HG03060 (cell line): ENCODE measurements around the gene PPP2R5D.
"Not testable (repeated sequence)": the region's sequence is repeated elsewhere in the genome, so short reads cannot be mapped to it uniquely, and the experiment has no call there.

Experiments used
- ATAC-seq: cut with Tn5 transposase; IDR thresholded peaks from one replicate; pipeline ENCODE4 v1.9.1; 2021; ENCODE audit warnings: low read depth, moderate number of reproducible peaks; ENCODE audit not compliant: unreplicated experiment

Gene PPP2R5D

DNA sequence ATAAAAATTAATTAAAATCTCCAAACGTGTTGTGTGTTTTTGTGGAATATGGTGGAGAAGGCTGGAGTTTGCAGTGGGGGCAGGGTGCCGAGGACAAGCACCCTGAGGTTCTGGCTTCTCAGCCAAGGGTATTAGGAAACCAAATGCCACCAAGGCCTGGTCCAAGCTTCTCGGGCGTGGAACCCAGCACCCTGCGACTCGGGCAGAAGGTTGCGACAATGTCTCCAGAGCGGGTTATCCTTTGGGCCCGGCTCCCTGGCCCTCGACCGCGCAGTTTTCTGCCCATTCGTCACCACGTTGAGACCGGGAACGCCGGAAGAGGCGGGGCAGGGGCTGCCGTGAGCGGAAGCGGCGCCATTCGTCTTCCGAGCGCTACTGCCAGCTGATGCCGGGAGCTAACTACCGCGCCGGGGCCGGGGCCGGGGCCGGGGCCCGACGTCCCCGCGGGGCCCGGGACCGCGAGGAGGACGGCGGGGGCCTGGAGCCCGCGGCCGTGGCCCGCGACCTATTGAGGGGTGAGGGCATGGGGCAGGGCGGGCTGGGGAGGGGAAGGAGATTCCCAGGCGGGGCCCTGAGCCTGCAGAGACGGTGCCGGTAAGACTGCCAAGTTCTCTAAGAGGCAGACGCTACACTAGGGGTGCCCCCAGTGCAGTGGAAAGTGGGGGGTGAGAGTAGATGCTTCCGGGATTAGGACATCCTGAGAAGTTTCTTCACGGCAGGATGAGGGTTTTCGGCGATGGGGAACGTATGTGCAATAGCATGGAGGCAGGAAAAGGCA, 37.1 kb downstream of the PPP2R5D start, which contains the start of gene RRP36:
Gene RRP36, plus strand, starts transcription at position 354 of the 778 bp plus-strand sequence. Its CDS starts 32 bp downstream, at position 386.
- ATAC-seq = no peak

DNA sequence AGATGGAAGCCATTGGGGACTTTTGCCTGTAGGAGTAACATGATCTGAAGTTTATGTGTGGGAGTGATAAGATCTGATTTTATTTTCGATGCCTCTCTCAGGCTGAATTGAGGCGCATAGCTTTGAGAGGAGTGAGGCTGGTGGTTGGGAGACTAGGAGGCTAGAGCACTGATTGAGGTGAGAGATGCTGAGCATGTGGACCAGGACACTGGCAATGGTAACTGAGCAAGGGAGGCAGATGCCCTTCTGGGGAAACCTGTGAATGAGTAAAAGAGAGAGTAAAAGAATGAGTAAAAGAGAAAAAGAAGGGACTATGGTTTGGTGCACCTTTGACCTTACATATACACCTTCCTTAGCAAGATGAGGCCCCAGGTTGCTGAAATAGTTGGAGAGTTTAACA, 40.1 kb downstream of the PPP2R5D start:
- ATAC-seq = no peak

DNA sequence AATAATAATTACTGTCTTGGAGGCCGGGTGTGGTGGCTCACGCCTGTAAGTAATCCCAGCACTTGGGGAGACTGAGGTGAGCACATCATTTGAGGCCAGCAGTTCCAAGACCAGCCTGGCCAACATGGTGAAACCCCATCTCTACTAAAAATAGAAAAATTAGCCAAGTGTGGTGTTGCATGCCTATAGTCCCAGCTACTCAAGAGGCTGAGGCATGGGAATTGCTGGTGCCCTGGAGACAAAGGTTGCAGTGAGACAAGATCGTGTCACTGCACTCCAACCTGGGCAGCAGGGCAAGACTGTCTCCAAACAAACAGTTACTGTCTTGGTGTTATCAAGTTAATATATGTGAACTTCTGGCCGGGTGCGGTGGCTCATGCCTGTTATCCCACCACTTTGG, 42.0 kb downstream of the PPP2R5D start:
- ATAC-seq = no peak

DNA sequence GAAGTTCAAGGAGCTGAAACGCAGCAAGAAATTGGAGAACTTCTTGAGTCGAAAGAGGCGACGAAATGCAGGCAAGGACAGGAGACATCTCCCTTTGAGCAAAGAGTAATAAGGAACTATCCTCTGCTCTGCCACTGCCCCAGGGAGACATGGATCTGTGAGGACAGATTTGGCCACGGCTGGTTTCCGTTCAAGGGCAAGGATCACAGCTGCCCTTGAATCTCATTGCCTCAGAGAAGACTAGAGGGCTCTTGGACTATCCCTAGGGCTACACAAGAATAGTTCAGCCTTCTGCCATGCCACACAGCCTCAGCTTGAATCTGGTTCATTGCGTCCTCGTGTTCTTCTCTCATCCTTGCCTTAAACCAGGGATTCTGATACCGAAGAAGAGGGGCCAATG, 44.8 kb downstream of the PPP2R5D start:
- no peak for ATAC-seq

DNA sequence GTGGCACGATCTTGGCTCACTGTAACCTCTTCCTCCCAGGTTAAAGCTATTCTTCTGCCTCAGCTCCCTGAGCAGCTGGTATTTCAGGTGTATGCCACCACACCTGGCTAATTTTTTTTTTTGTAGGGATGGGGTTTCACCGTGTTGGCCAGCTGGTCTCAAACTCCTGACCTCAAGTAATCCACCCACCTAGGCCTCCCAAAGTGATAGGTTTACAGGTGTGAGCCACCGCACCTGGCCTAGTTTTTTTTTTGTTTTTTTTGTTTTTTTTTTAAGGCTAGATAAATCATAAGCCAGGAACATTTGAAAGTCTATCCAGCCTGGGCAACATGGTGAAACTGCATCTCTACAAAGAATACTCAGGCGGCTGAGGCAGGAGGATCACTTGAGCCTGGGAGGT, 48.0 kb downstream of the PPP2R5D start:
- no peak for ATAC-seq

DNA sequence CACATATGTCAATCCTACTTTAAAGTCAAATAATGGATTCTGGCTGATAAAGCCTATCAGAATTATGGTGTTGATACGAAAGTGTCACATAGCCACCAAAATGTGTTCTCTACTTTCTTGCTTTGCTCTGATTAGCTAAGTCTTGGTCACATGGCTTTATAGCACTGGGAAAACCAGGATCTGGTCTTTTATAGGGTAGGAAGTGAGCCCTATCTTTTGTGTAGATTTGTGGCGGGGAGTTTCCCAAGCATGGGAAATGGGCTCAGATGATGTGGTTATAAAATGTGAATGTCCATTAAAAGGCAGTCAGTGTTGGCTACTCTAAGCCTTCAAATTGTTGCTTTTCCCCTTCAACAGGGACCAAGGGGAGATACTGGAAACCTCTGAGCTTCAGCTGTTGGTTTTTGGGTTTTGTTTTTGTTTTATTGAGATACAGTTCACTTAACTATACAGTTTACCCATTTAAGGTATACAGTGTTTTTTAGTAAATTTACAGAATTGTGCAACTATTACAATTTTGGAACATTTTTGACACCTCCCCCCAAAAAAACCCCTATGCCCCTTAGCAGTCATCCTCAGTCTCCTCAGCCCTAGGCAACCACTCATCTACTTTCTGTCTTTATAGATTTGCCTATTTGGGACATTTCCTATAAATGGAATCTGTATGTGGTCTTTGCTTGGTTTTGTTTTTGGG, 49.3 kb downstream of the PPP2R5D start:
- ATAC-seq = no peak

DNA sequence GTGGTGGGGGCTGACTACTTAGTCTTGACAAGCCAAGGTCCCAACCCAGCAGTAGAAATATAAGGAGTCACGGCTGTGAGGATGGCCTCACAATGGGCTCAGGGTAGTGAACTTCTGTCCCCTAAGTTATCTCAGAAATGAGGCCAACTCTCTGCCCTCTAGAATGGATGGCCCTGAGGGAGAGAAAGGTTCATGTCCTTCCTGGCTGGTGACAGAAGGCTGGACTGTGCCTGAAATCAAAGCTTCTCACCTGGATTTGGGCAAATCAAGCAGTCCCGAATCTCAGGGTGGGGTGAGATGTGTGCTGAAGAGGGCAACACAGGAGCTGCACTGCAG, 49.8 kb downstream of the PPP2R5D start:
- no peak for ATAC-seq

DNA sequence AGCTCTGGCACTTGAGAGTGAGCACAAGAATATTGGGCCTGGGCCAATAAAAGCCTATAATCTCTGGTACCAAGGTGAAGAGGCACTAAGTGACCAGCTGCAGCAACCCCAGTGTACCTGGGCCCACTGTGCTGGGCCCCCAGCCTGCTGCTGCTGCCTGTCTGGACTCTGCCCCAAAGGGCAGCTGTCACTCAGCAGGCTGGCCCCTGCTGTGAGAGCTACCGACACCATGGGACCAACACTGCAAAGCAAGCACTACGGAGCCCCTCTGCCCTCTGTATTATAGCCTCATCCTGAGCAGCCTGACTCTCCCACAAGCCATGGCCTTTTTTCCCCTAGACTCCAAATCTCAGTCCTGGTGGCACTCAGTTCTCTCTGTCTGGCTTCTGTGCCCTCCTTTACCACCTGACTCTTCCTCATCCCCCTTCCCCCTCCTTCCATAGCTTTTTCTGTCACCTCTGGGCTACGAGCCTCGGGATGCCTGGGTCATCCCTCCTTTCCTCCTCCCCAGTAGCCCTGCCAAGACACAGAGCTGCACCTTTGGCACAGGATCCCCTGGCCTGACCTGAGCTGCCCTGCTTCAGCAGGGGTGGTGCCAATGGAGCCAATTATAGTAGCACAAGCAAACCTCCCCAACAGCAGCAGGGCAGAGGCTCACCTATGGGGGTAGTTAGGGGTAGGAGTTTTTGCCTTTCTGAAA, 51.3 kb downstream of the PPP2R5D start:
- no peak for ATAC-seq

DNA sequence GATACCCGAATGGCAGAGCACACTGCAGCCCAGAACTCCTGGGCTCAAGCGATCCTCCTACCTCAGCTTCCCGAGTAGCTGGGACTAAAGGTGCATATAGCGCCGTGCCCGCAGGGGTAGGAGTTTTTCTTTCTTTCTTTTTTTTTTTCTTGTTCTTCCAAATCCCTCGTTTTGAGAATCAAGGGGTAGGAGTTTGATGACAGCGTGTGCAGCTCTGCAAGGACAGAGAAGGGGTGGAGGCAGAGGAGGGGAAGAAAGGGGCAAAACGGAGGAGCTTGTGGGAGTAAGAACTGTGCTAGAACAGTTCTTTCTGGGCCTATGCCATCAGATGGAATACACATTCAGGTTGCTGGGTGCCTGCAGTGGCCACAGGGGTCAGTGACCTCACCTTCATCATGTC, 52.3 kb downstream of the PPP2R5D start:
- no peak for ATAC-seq

DNA sequence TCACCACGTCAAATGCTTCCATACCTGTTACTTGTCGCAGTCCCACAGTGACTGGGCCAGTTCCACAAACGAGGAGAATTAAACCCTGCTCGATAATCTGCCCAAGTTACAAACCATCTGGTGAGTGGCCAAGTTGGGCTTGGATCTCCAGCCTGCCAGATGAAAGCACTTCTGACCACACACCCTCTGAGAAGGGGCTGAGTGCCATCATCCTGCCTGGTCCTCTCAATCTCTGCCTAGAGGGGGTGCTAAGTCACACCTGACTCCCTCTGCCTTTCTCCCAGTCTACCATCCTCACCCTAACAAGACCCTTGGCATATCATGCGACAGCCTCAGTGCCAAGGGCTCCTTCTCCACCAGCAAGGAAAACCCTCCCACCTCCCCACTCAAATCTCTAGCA, 52.8 kb downstream of the PPP2R5D start:
- no peak for ATAC-seq

DNA sequence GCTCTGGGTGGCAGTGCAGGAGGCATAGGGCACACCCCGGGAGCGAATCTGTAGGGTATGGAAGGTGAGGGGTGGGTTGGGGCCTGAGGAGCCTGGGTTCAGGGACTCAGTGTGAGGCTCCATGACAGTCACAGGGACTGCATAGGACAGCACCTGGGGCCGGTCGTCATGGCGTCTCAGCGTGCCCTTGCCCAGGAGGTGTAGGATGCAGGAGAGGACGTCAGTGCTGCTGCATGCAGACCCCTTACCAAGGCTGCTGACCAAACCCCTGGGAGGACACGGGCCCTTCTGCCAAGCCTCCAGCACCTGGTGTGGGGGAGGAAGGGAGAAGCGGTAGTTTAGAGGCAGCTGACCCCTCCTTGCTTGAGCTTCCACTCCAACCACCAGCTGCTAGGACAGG, 53.3 kb downstream of the PPP2R5D start:
- ATAC-seq = no peak

DNA sequence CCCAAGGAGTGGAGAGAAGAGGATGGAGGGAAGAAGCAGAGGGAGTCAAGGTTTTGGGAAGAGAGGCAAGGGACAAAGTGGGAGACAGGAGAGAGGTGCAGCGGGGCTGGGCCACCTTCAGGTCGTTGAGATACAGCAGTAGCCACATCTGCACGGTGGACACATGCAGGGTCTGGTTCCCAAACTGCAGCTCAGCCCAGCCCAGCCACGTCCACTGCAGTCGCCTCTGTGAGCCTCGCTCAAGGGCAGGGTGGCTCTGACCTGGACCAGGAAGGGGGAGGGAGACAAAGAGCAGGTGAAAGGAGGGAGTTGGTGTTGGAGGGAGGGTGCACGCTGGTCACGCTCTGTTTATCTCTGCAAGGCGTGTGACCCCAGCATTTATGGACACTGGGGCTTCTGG, 54.4 kb downstream of the PPP2R5D start:
- no peak for ATAC-seq

DNA sequence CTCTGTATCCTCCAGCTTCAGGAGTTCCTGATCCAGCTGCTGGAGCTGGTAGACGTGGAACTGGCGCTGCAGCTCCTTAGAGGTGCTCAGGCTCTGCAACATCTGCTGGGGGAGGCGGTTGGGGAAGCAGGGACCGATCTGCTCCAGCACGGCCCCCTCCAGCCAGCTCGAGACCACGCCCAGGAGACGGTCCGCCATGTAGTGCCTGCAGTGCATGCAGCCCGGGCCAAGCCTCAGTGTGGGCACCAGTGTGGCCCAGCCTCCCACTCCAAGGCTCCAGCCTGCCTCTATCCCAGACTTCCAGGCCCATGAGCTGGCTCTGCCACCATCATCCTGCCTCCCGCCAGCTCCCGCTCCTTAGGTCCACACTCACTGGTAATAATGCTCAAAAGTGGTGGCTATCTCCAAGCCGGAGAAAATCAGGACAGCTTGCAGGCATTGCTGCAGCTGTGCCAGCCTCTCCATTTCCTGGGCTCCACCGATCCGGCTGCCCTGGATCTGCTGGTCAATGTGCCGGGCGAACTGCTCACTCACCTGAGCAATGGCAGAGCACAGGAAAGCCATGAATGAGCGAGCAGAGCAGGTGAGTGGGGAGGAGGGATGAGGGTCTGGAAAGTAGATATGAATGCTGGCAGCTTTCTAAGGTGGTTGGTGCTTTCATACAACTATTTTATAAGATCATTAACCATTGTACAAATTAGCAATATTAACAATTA, 56.3 kb downstream of the PPP2R5D start:
- no peak for ATAC-seq

DNA sequence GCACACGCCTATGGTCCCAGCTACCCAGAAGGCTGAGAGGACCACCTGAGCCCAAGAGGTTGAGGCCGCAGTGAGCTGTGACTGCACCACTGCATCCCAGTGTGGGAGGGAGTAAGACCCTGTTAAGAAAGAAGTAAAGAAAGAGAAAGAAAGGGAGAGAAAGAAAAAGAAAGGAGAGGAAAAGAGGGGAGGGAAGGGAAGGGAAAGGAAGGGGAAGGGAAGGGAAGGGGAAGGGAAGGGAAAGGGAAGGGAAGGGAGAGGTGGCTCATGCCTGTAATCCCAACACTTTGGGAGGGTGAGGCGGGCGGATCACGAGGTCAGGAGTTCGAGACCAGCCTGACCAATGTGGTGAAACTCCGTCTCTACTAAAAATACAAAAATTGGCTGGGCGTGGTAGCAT, 57.1 kb downstream of the PPP2R5D start:
- ATAC-seq = not testable (repeated sequence)

DNA sequence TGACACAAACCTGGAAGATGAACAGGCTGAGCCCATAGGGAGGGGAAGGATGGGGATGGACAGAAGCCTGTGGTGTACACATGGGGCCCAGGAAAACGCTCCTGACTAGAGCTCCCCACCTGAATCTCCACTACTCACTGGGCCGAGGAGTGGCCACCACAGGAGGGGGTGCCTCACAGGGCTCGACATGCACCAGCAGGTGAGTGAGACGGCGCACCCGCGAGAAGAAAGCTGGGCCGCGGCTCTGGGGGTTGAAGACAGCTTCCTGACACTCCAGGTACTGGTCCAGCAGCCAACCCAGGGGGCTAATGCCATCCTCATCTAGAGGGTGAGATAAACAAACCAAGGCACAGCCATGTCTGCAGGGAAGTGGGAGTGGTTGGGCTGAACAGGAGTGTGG, 58.9 kb downstream of the PPP2R5D start:
- no peak for ATAC-seq

DNA sequence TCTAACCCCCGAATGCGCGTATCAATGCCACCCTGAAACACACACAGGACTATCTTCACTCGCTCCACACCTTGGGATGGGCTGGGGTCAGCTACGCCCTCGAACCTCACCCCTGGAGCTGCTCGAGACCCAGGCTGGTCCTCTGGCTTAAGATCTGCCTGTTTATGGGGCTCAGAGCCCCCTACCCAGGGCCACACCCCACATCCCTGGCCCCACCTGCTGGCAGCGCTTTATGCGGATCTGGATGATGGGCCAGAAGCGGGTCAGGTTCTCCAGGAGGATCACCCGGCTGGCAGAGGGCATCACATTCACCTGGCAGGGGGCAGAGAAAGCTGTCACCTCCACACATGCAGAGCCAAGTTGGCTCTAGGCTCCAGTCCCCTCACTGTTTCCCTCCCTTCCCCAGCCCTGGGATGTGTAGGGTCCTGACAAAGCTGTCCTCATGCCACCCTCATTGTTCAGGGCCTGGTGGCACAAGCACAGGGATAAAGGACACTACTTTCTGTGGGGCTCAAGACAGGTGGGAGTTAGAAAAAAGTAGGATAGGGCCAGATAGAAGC, 61.1 kb downstream of the PPP2R5D start:
- no peak for ATAC-seq

DNA sequence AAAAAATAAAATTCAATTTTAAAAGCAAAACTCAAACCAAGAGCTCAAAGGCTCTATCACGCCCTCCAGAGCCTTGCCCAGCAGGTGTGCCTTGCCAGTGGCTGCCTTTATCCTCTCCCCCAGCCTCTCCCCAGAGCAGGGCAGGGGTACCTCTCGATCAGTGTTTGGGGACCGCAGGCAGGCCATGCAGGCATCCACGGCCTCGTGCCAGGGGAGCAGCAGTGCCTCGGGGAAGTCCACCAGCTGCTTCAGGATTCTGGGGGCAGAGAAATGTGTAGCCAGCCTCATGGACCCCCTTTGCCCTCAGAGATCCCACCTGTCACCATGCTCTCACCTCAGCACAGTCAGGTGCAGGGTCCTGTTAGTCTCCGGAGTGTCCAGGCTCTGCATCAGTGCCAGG, 63.6 kb downstream of the PPP2R5D start:
- no peak for ATAC-seq

DNA sequence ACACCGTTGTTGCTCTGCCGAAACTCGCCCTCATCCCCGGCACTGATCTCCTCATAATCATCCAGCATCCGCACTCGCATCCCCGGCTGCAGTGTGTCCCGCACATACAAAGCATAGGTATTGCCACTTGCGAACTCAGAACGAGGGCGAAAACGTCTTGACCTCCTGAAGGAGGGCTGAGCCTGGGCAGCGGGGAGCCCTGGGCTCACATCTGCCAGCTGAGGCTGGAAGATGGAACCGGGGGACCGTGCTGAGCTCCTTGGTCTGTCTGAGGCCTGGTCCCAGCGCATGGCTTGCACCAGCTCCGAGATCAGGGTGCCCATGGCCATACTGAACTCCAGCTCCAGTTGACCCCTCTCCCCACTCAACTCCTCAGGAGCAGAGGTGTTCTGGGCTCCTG, 66.6 kb downstream of the PPP2R5D start:
- ATAC-seq = no peak

DNA sequence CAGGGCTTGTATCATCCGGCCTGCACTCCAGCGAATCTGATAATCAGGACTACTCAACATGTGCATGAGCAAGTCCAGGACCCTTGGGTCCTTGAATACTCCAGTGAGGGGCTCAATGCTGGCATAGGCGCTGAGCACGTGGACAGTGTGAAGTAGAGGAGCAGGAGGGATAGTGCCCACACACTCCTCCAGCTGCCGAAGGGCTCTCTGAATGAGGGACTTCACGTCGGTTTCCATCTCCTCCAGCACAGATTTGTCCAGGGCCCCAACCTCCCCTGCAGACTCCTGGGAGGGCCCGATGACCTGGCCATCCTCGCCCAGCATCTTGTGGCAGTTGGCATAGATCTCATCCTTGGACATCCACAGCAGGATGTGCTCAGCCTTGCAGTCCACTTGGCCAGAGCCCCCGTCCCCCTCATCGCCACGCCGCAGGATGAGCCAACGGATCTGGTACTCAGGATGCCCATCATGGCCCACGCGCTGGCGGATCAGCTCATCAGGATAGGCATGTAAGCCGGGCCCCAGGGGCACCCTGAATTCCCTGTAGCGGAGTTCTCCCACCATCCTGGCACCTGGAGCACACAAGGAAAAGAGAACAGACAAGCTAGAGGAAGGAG, 68.0 kb downstream of the PPP2R5D start:
- no peak for ATAC-seq

DNA sequence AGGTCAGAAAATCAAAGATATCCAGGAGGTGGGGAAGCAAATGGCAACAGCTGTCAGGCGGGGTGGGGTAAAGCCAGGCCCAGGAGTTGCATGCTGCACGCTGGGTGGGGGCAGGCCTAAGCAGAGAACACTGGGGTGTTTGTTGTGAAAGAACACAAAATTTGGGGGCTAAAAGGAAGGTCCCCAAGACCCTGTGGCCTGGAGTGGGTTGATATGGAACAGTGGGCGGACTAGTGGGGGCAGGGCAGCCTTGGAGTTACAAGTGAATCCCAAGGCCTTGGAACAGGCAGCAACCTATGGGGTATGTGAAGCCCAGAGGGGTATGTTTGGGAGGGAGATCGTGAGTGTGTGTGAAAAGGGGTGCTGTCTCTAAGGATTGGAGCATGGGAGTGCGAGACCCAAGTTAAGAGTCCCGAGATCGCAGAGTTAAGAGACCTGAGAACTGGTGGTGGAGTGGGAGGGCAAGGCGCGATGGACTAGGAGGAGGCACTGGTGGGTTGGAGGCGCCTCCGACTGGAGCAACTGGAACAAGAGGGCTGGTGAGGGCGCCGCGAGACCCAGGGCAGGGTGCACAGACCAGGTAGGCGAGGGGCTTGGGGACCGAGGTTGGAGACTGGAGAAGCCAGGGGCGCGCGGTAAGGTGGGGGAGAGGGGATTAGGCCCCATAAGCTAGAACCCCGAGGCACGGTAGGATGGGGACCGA, 68.6 kb downstream of the PPP2R5D start:
- no peak for ATAC-seq
